Measurements from ENCODE around the gene PIP5K1A. TPM values are rescaled to one million over a fixed set of nuclear protein-coding genes. Genes with fewer than 3 reads are reported as not detected.

The PIP5K1A gene
- 42.3 to 54.3 TPM (median 44.7 TPM) in 5 replicates for total RNA-seq (2022; extraction: Qiagen RNA extraction)

GRCh38 chr1:151198254-151199127 is at the start of gene PIP5K1A:
TSS of gene PIP5K1A (plus strand) at chr1:151198552. CDS start at chr1:151198997, 445 bp downstream.

GRCh38 chr1:151156515-151156819 is 41.9 kb upstream of the PIP5K1A start, which contains the start of gene TNFAIP8L2:
TSS of gene TNFAIP8L2 (plus strand) at chr1:151156649. CDS start at chr1:151158698, 2,049 bp downstream.

GRCh38 chr1:151165738-151166504 is 32.4 kb upstream of the PIP5K1A start, which contains the start of the genes LYSMD1 and SCNM1:
TSS of gene LYSMD1 (minus strand) at chr1:151165902. CDS start at chr1:151165258, 644 bp downstream.
TSS of gene SCNM1 (plus strand) at chr1:151166144. CDS start at chr1:151166153, 9 bp downstream.

GRCh38 chr1:151175863-151176262 is 22.5 kb upstream of the PIP5K1A start, which contains the start of gene TMOD4:
TSS of gene TMOD4 (minus strand) at chr1:151175981. CDS start at chr1:151174875, 1,106 bp downstream.

GRCh38 chr1:151189637-151190445 is 8.5 kb upstream of the PIP5K1A start, which contains the start of gene VPS72:
TSS of gene VPS72 (minus strand) at chr1:151190197. CDS start at chr1:151190121, 76 bp downstream.

GRCh38 chr1:151254217-151255213 is 56.2 kb downstream of the PIP5K1A start, which contains the start of gene PSMD4:
TSS of gene PSMD4 (plus strand) at chr1:151254734. CDS start at chr1:151254783, 49 bp downstream.

GRCh38 chr1:151281969-151282882 is 83.9 kb downstream of the PIP5K1A start, which contains the start of gene ZNF687:
TSS of gene ZNF687 (plus strand) at chr1:151282299. CDS start at chr1:151286292, 3,993 bp downstream.

Other genes starting within 250 kb of the PIP5K1A start
- 249 to 260 TPM (median 254 TPM) in 5 replicates for gene CERS2, start 223.7 kb upstream of the PIP5K1A start, total RNA-seq (2022; extraction: Qiagen RNA extraction)
- 0.63 to 1.1 TPM (median 0.85 TPM) in 5 replicates for gene ANXA9, start 216.3 kb upstream of the PIP5K1A start, total RNA-seq (2022; extraction: Qiagen RNA extraction)
- 2.9 to 3.6 TPM (median 3.3 TPM) in 5 replicates for gene MINDY1, start 191.7 kb upstream of the PIP5K1A start, total RNA-seq (2022; extraction: Qiagen RNA extraction)
- gene PRUNE1, start 190.1 kb upstream of the PIP5K1A start, total RNA-seq (2022; extraction: Qiagen RNA extraction) = 11.9 to 16.0 TPM (median 14.8 TPM) in 5 replicates
- 0.07 to 0.12 TPM (median 0.07 TPM) in 5 replicates for gene BNIPL, start 162.0 kb upstream of the PIP5K1A start, total RNA-seq (2022; extraction: Qiagen RNA extraction)
- gene C1orf56, start 150.8 kb upstream of the PIP5K1A start, total RNA-seq (2022; extraction: Qiagen RNA extraction) = 5.8 to 8.9 TPM (median 7.1 TPM) in 5 replicates
- 71.6 to 85.1 TPM (median 74.0 TPM) in 5 replicates for gene CDC42SE1, start 138.9 kb upstream of the PIP5K1A start, total RNA-seq (2022; extraction: Qiagen RNA extraction)
- gene MLLT11, start 138.2 kb upstream of the PIP5K1A start, total RNA-seq (2022; extraction: Qiagen RNA extraction) = 14.5 to 18.8 TPM (median 17.8 TPM) in 5 replicates
- 2.7 to 3.9 TPM (median 3.5 TPM) in 5 replicates for gene GABPB2, start 127.8 kb upstream of the PIP5K1A start, total RNA-seq (2022; extraction: Qiagen RNA extraction)
- gene SEMA6C, start 51.9 kb upstream of the PIP5K1A start, total RNA-seq (2022; extraction: Qiagen RNA extraction) = 1.3 to 2.5 TPM (median 1.9 TPM) in 5 replicates
- not detected in 5 replicates for gene TNFAIP8L2, start 41.9 kb upstream of the PIP5K1A start, total RNA-seq (2022; extraction: Qiagen RNA extraction)
- gene LYSMD1, start 32.6 kb upstream of the PIP5K1A start, total RNA-seq (2022; extraction: Qiagen RNA extraction) = 5.3 to 7.5 TPM (median 6.6 TPM) in 5 replicates
- gene SCNM1, start 32.4 kb upstream of the PIP5K1A start, total RNA-seq (2022; extraction: Qiagen RNA extraction) = 44.0 to 49.0 TPM (median 44.9 TPM) in 5 replicates
- gene TMOD4, start 22.6 kb upstream of the PIP5K1A start, total RNA-seq (2022; extraction: Qiagen RNA extraction) = 0.30 to 0.46 TPM (median 0.35 TPM) in 4 of 5 replicates, not detected in the other
- 39.9 to 66.6 TPM (median 45.1 TPM) in 5 replicates for gene VPS72, start 8.4 kb upstream of the PIP5K1A start, total RNA-seq (2022; extraction: Qiagen RNA extraction)
- gene PSMD4, start 56.2 kb downstream of the PIP5K1A start, total RNA-seq (2022; extraction: Qiagen RNA extraction) = 172 to 208 TPM (median 186 TPM) in 5 replicates
- 11.8 to 15.3 TPM (median 14.0 TPM) in 5 replicates for gene ZNF687, start 83.7 kb downstream of the PIP5K1A start, total RNA-seq (2022; extraction: Qiagen RNA extraction)
- 24.1 to 27.9 TPM (median 26.2 TPM) in 5 replicates for gene PI4KB, start 128.9 kb downstream of the PIP5K1A start, total RNA-seq (2022; extraction: Qiagen RNA extraction)
- 23.7 to 28.4 TPM (median 25.6 TPM) in 5 replicates for gene RFX5, start 148.7 kb downstream of the PIP5K1A start, total RNA-seq (2022; extraction: Qiagen RNA extraction)
- gene SELENBP1, start 174.2 kb downstream of the PIP5K1A start, total RNA-seq (2022; extraction: Qiagen RNA extraction) = 5.9 to 8.4 TPM (median 6.1 TPM) in 5 replicates
- gene PSMB4, start 201.0 kb downstream of the PIP5K1A start, total RNA-seq (2022; extraction: Qiagen RNA extraction) = 362 to 444 TPM (median 420 TPM) in 5 replicates